NCI-H82 treated with DMSO at 0.1 percent for 48 hours (cell line): ENCODE results near the gene SPAG7.

Experiments used
- DNase-seq: peaks from one replicate; lab custom pipeline; 2025; ENCODE audit not compliant: unreplicated experiment; lab: John Stamatoyannopoulos, UW

The SPAG7 gene

DNA sequence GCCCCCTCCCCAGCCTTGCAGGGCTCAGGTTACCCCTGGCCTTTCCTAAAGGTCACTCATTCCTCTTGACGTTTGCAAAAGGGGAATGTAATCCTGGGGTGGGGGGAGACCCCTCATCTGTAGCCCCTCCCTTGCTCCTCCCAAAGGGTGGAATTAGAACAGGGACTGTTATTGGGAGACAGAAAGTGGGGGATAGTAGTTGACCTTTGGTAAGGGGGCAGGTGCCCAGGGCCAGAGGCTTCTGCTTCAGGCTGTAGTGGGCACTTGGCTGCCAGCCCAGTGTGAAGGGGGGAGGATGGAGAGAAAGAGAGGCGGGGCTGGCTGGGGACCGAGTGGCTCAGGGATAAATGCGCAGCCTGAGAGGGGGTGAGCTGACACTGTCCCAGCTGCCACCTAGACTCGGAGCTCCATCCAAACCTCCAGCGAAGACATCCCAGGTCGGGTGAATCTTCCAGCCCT, 16.8 kb downstream of the SPAG7 start, which contains the start of gene ENO3:
ENO3 (plus strand) TSS at position 374 of the 459 bp plus-strand sequence. CDS start 711 bp downstream, outside the sequence.
- peak; percentile 79 for DNase-seq

DNA sequence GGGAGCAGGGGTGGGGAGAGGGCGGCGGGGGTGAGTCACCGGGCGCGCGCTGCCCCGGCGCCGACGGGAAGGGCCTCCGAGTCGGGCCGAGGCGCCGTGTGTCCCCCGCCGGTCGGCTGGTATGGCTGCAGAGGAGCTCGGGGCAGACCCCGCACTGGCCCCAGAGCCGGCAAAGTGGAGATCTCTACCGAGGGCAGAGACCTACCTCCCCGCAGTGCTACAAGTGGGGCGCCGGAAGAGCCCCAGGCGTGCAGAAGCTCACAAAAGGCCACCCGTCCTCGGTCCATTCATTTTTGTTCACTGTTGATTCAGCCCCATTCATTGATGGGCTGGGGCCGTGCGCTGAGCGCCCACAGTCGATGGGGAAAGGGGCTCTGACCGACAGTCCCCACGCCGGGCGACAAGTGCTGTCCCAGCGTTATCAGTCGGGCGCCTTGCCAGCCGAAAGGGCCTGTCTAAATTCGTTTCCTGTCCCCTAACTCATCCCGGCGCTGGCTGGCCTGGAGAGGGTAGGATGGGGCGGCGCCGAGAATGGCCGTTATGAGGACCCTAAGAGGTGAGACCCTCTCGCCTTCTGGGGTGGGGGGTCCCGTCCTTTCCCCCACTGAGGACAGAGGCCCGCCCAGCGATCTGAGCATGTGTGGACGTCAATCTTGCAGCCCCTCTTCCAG, 17.4 kb downstream of the SPAG7 start:
- no peak for DNase-seq

DNA sequence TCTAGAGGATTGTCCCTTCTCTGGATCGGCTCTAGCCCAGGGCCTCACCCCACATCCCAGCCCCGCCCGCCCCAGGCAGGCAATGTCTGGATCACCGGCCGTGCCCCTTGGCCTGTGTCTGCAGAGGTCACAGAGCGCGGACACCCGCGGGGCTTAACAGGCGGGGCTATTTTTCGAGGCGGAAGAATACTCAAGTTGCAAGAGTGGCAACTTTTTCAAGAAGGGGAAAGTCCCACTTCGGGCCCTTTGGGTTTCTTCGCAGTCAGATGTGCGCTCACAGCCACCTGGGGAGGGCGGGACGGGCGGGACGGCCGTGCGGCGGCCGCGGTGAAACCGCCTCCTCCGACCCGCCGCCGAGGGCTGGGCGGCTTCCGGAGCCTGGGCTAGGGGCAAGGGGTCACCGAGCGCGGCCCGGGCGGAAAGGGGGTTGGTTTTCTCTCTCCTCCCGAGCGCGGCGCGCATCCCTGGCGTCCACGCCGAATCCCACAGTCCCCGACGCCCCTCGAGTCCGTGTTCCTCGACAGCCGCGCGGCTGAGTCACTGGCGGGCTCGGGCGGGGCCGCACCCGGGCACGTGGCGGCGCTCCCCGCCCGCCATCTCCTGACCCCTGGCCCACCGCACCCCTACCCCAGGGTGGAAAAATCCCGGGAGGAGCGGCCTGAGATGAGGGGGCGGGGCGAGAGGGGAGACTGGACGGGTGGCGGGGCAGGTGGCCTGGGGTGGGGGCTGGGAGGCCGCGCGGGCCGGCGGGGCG, 18.1 kb downstream of the SPAG7 start:
- peak; percentile 44 for DNase-seq

DNA sequence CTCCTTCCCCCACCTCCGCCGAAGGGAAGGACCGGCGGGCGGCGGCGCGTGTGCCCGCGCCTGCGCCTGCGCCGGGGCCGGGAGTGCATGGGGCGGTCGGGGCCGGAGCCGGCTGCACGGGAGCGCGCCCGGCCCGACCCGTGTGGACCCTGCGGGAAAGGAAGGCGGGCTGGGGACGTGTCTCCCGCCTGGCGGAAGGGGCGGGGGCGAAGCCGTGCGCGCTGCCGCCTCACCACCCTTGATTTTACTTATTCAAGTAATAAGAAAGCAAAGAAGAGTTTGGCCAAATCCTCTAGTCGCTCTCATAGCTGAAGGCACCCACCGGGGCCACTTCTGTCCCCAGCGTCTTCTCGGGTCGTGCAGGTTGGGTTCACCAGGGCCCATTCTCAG, 18.7 kb downstream of the SPAG7 start:
- DNase-seq = peak; percentile 83

DNA sequence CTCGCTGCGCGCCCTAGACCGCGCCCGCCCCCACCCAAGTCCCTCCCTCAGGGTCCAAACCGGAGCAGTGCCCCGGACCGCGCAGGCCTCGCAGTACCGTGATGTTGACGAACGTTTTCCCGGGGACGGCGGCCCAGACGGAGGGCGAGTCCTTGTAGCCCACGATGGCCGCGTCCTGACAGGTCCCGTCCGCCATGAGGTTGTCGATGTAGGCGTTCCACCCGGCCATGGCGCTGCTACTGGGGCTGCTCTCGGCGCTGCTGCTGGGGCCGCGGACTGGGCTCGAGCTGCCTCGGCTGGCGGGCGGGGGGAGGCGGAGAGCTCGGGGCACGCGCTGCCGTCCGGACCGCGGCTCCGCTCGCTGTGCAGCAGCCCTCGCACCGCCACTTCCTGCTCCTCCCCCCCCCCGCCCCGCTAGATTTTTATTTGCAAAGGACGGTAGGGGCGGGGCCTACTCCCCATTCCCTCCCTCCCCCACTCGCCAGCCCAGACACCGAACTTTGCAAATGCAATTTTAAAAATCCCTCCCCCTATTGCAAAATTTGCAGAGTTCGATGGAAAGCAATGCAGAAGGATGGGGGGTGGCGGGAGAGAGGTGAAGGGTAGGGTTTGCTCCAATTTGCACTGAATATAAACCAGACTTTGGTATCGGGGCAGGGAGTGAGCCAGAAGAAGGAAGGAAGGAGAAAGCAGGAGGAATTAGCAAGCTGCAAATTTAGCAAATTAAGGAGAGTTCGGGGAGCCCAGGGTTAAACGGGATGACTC, 19.3 kb downstream of the SPAG7 start, which contains the start of gene PFN1:
PFN1 (minus strand) TSS at position 365 of the 765 bp plus-strand sequence; CDS start at position 229, 136 bp downstream.
- peak; percentile 81 for DNase-seq

DNA sequence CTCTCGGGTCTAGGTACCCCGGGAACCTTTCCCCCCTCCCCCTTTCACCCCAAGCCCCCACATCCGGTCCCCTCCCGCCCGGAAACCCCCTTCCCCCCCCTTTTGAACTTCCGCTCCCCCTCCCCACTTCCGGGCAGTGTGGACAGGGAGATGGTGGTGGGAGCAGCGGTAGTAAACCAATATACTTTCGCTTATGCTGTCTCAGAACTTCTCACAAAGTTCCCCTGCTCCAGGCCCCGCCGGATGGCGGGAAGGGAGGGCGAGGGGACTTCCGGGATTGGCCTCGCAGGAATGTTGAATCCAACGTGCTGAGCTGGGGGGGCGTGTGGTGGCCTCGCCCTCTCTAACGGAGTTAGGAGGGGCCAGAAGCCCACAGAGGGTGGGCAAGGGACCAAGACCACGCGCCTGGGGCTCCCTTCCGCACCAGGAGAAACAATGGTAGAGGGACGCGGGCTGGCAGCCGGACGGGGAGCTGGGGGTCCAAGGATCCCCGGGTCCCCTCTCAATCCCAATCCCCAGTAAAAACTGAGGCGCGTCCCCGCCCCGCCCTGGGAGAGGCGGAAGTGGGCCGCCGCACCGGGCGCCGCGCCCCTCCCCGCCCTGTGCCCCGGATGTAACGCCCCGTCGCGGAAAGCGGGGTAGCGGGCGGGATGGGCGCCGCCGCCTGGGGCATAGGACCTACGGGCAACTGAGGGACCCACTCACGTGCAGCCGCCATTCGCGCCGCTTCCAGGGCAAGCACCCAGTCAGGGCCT, 20.0 kb downstream of the SPAG7 start:
- DNase-seq = peak; percentile 28

DNA sequence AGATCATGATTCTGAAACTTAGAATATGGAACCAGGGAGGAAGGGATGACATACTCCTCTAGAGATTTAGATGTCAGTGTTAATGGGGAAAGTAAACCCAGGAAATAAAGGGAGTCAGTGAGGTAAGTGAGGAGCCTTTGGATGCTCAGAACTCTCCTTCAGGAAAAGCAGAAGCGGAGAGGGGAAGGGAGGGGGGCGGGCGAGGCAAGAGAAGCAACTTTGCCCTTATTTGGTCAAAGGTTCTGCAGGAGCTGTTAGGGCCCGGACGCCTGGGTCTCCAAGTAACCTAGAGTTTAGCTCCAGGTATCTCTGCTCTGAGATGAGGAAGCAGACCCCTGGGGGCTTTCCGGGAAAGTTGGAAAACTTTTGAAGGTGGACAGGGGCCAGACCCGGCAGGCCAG, 20.6 kb downstream of the SPAG7 start:
- DNase-seq = no peak

DNA sequence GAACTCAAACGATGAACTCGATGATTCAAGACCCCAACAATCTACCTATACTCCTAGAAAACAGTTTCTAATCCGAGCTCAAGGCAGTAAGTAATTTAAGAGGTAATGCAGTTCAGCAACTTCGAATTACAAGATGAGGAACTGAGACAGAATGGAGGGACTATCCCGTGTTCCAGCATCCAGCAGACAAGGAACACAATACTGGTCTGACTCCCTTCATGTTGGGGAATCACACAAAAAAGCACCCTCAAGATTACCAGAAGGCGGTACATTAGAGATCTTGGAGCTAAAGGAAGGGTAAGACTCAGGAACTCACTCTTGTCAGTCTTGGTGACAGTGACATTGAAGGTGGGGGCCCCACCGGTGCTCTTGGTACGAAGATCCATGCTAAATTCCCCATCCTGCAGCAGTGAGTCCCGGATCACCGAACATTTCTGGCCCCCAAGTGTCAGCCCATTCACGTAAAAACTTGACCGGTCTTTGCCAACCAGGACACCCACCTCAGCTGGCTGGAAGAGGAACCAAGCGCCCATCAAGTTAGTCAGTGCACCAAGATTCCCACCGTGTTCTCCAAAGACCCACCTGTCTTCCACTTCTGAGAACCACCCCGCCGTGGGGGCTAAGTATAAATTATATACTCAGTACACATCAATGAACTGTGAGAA, 21.2 kb downstream of the SPAG7 start:
- no peak for DNase-seq

DNA sequence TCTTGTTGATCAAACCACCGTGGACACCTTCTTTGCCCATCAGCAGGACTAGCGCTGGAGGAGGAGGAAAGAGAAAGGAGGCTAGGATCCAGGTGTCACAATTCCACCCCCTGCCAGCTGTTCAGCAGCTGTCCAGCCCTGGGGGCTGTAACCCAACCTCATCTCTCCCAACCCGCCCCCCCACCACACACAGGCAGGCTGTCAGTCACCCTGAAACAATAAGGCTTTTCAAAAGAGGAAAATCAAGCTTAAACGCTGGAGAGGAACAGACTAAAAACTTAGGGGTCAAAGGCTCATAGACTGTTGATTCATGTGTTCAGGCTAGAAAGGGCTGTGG, 21.7 kb downstream of the SPAG7 start:
- DNase-seq = no peak

DNA sequence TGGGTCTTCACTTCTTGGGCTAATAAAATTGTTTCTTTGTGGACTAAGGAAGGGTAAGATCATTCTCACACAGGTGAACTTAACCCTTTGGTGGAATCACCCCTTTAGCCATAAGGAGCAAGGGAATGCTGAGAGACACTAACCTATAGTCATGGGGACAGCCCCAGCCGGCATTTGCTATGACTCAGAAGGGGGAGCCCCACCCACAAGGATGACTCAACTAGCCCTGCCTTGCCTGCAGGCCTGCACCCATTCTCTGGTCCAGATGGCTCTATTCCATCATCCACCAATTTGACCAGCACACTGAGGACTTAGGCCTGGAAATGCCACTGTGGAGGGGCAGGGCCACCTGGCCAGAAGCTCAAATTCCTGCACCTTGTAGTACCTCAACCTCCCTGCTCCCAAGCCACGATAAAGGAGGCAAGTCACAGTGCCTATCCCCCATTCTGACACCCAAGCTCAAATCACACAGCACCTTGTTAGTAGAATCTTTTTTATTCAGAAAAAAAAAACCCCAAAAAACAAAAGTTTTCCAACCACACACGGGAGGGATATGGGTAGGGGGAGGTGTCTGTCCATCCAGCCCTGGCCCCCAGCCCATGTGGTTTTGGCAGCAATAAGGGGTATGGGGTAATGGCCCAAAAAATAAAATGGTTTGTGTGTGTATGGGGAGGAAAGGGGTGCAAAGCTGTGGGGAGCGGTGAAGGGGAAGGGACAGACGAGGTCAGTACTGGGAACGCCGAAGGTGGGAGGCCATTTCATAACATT, 22.3 kb downstream of the SPAG7 start:
- DNase-seq = no peak

DNA sequence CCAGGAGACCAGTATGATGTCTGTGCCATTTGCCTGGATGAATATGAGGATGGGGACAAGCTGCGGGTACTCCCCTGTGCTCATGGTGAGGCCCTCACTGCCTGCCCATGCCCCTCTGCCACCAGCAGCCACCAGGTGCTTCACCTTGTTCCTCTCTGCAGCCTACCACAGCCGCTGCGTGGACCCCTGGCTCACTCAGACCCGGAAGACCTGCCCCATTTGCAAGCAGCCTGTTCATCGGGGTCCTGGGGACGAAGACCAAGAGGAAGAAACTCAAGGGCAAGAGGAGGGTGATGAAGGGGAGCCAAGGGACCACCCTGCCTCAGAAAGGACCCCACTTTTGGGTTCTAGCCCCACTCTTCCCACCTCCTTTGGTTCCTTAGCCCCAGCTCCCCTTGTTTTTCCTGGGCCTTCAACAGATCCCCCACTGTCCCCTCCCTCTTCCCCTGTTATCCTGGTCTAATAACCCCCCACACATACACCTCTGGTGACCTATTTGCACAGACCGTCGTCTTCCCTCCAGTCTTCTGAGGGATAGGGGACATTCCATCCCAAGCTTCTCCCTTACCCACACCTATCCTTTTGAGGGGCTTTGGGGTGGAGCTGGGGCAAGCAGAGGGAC, 23.0 kb downstream of the SPAG7 start:
- no peak for DNase-seq

DNA sequence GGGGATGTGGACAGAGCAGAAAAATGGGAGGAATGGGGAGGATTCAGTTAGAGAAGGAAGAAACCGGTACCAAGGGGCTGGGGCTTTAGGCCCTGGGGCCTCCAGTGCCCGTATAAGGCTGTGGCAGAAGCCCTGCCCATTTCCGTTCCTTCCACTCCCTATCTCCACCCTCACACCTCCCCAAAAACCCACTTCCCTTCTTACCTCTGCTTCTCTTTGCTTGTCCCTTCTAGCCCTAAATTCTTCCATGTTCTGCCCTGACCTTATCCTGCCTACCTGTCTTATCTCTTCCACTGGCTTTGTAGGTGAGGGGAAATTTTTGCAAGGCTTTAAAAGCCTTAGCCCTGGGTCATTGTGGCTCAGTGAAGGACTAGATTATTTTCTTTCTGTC, 23.5 kb downstream of the SPAG7 start:
- DNase-seq = no peak

DNA sequence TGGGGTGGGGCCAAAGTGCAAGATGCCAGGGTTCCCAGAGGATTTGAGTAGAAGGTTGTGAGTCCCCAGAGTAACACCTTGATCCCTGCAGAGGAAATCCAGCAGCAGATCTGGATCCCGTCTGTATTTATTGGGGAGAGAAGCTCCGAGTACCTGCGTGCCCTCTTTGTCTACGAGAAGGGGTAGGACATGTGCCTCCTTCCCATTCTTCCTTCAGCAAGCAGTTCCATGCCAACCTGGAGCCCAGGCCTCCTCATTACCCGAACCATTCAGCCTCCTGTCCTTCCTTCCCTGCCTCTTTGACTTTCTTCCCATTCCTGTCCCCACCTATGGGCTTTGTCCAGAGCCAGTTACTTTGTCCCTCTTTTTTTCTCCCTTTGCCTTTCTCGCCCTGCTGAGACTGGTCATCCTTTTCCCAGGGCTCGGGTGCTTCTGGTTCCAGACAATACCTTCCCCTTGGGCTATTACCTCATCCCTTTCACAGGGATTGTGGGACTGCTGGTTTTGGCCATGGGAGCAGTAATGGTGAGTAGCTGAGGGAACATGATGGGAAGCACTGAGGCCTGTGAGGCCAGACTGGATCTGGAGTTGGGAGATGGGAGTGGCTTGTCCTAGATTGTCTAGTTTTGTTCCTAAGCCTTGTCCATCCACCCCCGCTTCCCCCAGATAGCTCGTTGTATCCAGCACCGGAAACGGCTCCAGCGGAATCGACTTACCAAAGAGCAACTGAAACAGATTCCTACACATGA, 24.7 kb downstream of the SPAG7 start:
- DNase-seq = no peak

DNA sequence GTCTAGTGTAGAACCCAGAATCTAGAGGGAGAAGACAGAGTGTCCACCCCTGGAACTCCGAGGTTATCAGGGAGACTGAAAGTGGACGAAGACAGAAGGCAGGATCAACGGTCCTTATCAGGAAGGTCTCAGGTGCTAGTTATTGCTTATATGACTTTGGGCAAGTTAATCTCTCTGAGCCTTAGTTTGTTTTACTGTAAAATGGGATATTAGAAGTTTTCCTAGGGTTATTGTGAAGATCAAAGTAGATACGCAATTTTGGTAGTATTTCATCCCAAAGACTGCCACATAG, 26.4 kb downstream of the SPAG7 start:
- no peak for DNase-seq

DNA sequence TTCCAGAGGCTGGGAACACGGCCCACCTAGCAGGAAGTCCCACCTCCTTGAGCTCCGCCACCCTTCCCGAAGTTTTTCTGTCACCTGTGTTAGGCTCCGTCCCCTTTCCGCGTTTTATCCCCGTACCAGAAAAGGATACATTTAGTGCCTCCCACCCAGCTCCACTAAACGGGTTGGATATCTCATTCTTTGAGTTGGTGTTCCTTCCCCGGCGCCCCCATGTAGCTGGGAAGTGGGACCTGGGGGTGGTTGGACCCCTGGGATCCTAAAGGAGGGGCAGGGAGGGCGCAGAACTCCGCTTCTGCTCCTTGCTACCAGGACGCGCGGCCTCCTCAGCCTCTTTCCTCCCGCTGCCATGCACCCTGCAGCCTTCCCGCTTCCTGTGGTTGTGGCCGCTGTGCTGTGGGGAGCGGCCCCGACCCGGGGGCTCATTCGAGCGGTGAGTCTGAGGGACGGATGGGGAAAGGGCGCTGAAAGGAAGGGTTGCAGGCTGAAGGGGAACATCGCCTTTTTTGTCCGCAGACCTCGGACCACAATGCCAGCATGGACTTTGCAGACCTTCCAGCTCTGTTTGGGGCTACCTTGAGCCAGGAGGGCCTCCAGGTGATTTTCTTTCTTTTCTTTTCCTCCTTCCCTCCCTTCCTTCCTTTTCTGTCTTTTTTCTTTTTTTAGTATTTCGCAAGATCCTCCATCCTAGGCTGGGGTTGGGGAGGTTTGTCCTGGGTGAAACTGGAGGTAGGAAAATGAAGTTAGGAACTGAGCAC, 26.9 kb downstream of the SPAG7 start:
- no peak for DNase-seq

DNA sequence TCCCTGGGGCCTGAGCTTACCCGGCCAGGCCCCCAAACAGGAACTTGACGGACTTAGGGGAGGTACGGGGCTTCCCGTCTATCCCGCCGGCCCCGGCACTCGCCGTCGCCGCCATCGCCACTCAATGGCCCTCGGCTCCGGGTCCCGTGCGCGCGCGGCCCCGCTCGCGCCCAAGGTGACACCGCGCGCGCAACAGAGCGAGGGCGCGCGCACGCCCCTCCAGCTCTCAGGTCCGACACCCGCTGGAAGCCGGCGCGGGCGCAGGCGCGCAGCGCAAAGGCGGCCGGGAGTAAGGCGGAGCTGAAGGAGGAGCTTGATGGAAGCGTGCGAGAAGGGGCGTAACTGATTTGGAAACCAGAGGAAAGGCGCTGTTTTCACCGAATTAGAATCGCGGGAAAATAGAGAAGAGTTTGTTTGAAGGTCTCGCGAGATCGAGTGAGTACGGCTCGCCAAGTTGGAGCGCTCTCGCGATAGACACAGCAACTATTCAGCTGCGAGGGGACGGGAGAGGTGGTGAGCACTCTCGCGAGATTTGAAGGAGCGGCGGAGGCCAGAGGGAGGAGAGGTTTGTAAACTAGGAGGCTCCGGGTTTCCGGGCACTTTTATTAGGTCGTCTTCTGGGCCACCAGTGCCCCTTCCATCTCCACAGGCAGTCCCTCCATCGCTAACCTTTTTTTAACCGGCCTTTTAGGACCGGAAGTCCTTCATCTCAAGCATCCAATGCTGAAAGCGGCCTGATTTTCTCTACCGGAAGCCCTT, 27.6 kb downstream of the SPAG7 start, which contains the start of the genes RNF167 and SLC25A11:
RNF167 (plus strand) TSS at position 473 of the 759 bp plus-strand sequence. CDS start 642 bp downstream, outside the sequence.
SLC25A11 (minus strand) TSS at position 251 of the 759 bp plus-strand sequence; CDS start at position 115, 136 bp downstream.
- DNase-seq = peak; percentile 97

DNA sequence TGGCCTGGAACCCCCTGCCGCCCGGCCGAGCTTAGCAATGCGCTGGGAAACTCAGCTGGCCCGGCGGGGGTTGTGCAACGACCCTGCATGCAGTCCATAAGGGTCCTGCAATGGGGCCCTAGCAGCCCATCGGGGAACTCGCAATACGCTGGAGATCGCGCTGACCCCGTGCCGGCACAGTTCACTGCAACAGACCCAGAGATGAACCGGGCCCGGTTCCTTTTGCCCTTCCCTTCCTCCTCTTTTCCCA, 28.1 kb downstream of the SPAG7 start:
- no peak for DNase-seq
